ENCODE results near the gene DHX35.

DHX35 gene

DNA sequence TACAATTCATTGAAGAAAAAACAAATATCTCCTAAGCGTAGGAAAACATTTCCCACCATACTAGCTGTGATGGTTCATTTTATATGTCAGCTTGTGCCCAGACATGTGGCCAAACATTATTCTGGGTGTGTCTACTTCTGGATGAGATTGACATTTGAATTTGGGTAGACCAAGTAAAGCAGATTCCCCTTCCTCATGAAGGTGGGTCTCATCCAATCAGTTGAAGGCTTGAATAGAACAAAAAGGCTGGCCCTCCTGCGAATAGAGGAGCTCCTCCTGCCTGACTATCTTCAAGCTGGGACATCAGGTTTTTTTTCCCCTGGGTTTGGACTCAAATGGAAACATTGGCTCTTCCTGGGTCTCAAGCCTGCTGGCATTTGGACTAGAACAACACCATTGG, 113.6 kb downstream of the DHX35 start:
- no peaks in the 10 kb centered on the region for H3K9me2 ChIP-seq (replicated peaks; ENCODE audit: control insufficient read depth, low read length)
- no peaks in the 10 kb centered on the region for H3F3A ChIP-seq (ENCODE audit: control insufficient read depth, insufficient read depth)
- H3K27me3 ChIP-seq (ENCODE audit: control insufficient read depth, low read length), result peaks cover 23% of the 10 kb centered on the region
- H3K36me3 ChIP-seq (ENCODE audit: control insufficient read depth, low read length), result no peaks in the 10 kb centered on the region
- no peaks in the 10 kb centered on the region for H3K79me2 ChIP-seq (ENCODE audit: control insufficient read depth, low read length)
- no peak overlapping the region for H3K4me2 ChIP-seq (ENCODE audit: low read length)
- TF ChIP-seq EZH2phosphoT487 (IDR thresholded peaks at IDR 0.05; ENCODE audit: borderline replicate concordance, low read length), result no peak
- TF ChIP-seq, protein P1, sequence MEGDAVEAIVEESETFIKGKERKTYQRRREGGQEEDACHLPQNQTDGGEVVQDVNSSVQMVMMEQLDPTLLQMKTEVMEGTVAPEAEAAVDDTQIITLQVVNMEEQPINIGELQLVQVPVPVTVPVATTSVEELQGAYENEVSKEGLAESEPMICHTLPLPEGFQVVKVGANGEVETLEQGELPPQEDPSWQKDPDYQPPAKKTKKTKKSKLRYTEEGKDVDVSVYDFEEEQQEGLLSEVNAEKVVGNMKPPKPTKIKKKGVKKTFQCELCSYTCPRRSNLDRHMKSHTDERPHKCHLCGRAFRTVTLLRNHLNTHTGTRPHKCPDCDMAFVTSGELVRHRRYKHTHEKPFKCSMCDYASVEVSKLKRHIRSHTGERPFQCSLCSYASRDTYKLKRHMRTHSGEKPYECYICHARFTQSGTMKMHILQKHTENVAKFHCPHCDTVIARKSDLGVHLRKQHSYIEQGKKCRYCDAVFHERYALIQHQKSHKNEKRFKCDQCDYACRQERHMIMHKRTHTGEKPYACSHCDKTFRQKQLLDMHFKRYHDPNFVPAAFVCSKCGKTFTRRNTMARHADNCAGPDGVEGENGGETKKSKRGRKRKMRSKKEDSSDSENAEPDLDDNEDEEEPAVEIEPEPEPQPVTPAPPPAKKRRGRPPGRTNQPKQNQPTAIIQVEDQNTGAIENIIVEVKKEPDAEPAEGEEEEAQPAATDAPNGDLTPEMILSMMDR (IDR thresholded peaks at IDR 0.05; ENCODE audit: low read depth, low read length, poor library complexity, severe bottlenecking), result no peak
- no peaks in the 10 kb centered on the region for H4K20me1 ChIP-seq (ENCODE audit: control insufficient read depth, insufficient read depth, low read depth, low read length)
- no peaks in the 10 kb centered on the region for H3K4me1 ChIP-seq (ENCODE audit: control insufficient read depth, low read length)
- no peak overlapping the region for H3K27ac ChIP-seq (ENCODE audit: low read depth, low read length)
- H3K9me3 ChIP-seq (ENCODE audit: control insufficient read depth, insufficient read depth, low read length), result no peaks in the 10 kb centered on the region
- H3K4me3 ChIP-seq (ENCODE audit: low read length), result no peak overlapping the region

DNA sequence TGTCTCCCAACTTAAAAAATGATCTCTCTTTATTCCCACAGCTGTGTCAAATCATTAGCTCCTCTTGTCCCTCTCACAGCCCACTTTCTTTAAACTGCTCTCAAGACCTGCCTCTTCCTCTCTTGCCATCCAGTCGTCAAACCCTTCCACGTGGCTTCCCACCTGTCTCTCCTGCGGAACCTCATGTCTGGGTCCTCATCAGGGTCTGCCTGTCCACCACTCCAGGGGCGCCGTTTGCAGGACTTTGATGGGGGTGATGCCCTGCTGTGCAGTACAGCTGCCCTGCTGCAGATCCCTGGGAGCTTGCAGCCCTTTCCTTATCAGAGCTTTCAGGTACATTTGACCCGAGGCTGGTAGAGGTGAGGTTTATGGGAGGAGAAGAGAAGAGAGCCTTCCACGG, 114.8 kb downstream of the DHX35 start:
- TF ChIP-seq, protein P1 (IDR thresholded peaks at IDR 0.05; ENCODE audit: low read depth, low read length, poor library complexity, severe bottlenecking), result no peak
- TF ChIP-seq EZH2phosphoT487 (IDR thresholded peaks at IDR 0.05; ENCODE audit: borderline replicate concordance, low read length), result no peak
- H3K9me3 ChIP-seq (ENCODE audit: control insufficient read depth, insufficient read depth, low read length), result no peaks in the 10 kb centered on the region

GRCh38 chr20:39080326-39080725, 118.2 kb downstream of the DHX35 start:
- no peaks in the 10 kb centered on the region for H3K9me3 ChIP-seq (ENCODE audit: control insufficient read depth, insufficient read depth, low read length)
- no peak for TF ChIP-seq EZH2phosphoT487 (IDR thresholded peaks at IDR 0.05; ENCODE audit: borderline replicate concordance, low read length)
- TF ChIP-seq, protein P1 (IDR thresholded peaks at IDR 0.05; ENCODE audit: low read depth, low read length, poor library complexity, severe bottlenecking), result no peak
- 0 out of 2 replicates have a peak, but pooled peaks cover 8% of the 10 kb centered on the region for H3K27me3 ChIP-seq (ENCODE audit: control insufficient read depth, low read length)
- no peak overlapping the region for H3K27ac ChIP-seq (ENCODE audit: low read depth, low read length)
- no peaks in the 10 kb centered on the region for H3F3A ChIP-seq (ENCODE audit: control insufficient read depth, insufficient read depth)
- no peaks in the 10 kb centered on the region for H4K20me1 ChIP-seq (ENCODE audit: control insufficient read depth, insufficient read depth, low read depth, low read length)
- H3K79me2 ChIP-seq (ENCODE audit: control insufficient read depth, low read length), result no peaks in the 10 kb centered on the region
- no peaks in the 10 kb centered on the region for H3K4me1 ChIP-seq (ENCODE audit: control insufficient read depth, low read length)
- H3K36me3 ChIP-seq (ENCODE audit: control insufficient read depth, low read length), result no peaks in the 10 kb centered on the region
- H3K4me2 ChIP-seq (ENCODE audit: low read length), result no peak overlapping the region
- H3K9me2 ChIP-seq (replicated peaks; ENCODE audit: control insufficient read depth, low read length), result no peaks in the 10 kb centered on the region
- H3K4me3 ChIP-seq (ENCODE audit: low read length), result no peak overlapping the region

More for the DNA sequence above, 114.8 kb downstream of the DHX35 start:
- Histone ChIP-seq H3K4me2 (ENCODE audit: low read length) (no peak overlapping the region), H3K36me3 (ENCODE audit: control insufficient read depth, low read length) (no peaks in the 10 kb centered on the region), H3F3A (ENCODE audit: control insufficient read depth, insufficient read depth) (no peaks in the 10 kb centered on the region), H3K4me1 (ENCODE audit: control insufficient read depth, low read length) (no peaks in the 10 kb centered on the region), H3K79me2 (ENCODE audit: control insufficient read depth, low read length) (no peaks in the 10 kb centered on the region), H3K9me2 (replicated peaks; ENCODE audit: control insufficient read depth, low read length) (no peaks in the 10 kb centered on the region), H3K27me3 (ENCODE audit: control insufficient read depth, low read length) (peaks cover 16% of the 10 kb centered on the region), H3K4me3 (ENCODE audit: low read length) (no peak overlapping the region), H4K20me1 (ENCODE audit: control insufficient read depth, insufficient read depth, low read depth, low read length) (no peaks in the 10 kb centered on the region), H3K27ac (ENCODE audit: low read depth, low read length) (no peak overlapping the region)

Data from DOHH2 (cell line).